SW 1271 (cell line): ENCODE measurements around the gene UBE4B.
"Not testable (repeated sequence)": the region's sequence is repeated elsewhere in the genome, so short reads cannot be mapped to it uniquely, and the experiment has no call there.

Source experiments
- DNase-seq, 2 experiments: peaks; one replicate each; lab custom pipeline; 2025; lab: John Stamatoyannopoulos, UW

The UBE4B gene

DNA sequence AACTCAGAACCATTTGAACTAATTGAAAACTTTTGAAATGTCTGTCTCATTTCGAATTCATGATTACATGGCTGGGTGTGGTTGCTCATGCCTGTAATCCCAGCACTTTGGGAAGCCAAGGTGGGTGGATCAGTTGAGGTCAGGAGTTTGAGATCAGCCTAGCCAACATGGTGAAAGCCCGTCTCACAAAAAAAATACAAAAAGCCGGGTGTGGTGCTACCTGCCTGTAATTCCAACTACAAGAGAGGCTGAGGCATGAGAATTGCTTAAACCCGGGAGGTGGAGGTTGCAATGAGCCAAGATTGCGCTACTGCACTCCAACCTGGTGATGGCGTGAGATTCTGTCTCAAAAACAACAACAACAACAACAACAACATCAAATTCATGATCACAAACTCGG is 40.6 kb downstream of the UBE4B start:
- DNase-seq = not testable (repeated sequence)

- peak in 1 of 2 experiments; percentile 60 for DNase-seq
These were observed 41.5 kb downstream of the UBE4B start for GRCh38 chr1:10074059-10074851.

DNA sequence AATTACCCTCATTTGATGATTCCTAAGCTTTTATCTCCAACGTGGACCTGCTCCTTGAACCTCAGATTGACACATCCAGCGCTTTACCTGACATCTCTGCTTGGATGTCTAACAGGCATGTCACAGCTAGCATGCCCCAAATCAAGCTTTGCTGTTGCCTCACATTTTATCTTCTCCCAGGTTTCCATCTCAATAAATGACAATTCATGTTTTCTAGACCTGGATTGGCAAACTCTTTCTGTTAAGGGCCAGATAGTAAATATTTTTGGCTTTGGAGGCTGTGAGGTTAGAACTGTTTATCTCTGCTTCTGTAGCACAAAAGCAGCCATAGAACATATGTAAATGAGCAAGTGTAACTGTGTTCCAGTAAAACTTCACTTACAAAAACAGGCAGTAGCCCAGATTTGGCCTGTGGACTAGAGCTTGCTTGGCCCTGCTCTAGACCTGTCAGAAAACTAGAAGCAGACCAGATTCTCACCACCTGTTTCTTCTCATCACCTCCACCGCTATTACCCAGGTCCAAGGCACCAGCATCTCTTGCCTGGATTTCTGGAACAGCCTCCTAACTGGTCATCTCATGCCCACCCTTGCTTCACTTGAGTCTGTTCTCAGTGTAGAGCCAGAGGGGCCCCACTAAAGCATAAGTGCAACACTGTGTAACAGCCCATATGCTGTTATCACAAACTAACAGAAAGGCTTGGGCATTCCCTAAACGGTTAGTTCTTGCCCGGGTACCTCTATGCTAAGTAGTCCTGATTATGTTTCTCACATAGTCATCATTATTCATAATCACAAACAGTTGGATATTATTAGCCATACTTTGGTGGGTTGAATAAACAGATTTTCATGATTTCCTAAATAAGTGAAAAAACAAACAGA is 42.3 kb downstream of the UBE4B start:
- no peak for DNase-seq

- DNase-seq = no peak
These were observed 43.0 kb downstream of the UBE4B start for GRCh38 chr1:10075732-10076131.

GRCh38 chr1:10078494-10078893 is 45.7 kb downstream of the UBE4B start:
- DNase-seq = no peak

- DNase-seq = no peak
These were observed 47.8 kb downstream of the UBE4B start for GRCh38 chr1:10080523-10080922.

- no peak for DNase-seq
These were observed 50.2 kb downstream of the UBE4B start for GRCh38 chr1:10082785-10083479.

GRCh38 chr1:10084045-10084444 is 51.3 kb downstream of the UBE4B start:
- no peak for DNase-seq

GRCh38 chr1:10085076-10085475 is 52.3 kb downstream of the UBE4B start:
- no peak for DNase-seq

- no peak for DNase-seq
These were observed 54.5 kb downstream of the UBE4B start for GRCh38 chr1:10087210-10087609.

DNA sequence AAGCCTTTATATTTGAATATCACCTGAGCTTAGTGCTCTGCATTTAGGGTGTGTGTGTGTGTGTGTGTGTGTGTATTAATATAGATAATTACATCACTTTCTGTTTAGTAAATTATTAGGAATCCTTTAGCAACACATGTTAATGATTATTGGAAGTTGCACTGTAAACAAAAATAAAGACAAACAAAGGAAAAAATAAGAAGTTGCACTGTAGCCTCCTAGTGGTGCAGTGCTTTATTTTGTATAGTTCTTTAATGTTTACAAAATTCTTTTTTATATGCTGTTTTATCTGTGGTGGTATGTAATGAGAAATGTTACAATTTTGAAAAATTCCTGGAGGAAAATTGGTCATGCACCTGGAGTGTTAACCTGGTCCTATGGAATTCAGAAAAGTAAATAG is 69.2 kb downstream of the UBE4B start:
- no peak for DNase-seq

- no peak for DNase-seq
These were observed 70.4 kb downstream of the UBE4B start for GRCh38 chr1:10103193-10103592.

- no peak for DNase-seq
These were observed 72.1 kb downstream of the UBE4B start for GRCh38 chr1:10104834-10105233.

DNA sequence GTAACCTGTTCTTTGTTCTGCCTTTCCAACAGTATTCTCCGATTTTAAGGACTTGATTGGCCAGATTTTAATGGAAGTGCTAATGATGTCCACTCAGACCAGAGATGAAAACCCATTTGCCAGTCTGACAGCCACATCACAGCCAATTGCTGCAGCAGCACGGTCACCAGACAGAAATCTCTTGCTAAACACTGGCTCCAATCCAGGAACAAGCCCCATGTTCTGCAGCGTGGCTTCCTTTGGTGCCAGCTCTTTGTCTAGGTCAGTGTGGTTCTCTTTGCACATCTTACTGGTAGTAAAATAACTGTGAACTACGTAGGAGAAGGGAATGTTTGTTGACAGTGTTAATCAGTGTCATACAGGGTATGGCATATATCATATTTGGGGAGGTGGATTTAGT is 72.7 kb downstream of the UBE4B start:
- no peak for DNase-seq

GRCh38 chr1:10106241-10106640 is 73.5 kb downstream of the UBE4B start:
- DNase-seq = no peak

DNA sequence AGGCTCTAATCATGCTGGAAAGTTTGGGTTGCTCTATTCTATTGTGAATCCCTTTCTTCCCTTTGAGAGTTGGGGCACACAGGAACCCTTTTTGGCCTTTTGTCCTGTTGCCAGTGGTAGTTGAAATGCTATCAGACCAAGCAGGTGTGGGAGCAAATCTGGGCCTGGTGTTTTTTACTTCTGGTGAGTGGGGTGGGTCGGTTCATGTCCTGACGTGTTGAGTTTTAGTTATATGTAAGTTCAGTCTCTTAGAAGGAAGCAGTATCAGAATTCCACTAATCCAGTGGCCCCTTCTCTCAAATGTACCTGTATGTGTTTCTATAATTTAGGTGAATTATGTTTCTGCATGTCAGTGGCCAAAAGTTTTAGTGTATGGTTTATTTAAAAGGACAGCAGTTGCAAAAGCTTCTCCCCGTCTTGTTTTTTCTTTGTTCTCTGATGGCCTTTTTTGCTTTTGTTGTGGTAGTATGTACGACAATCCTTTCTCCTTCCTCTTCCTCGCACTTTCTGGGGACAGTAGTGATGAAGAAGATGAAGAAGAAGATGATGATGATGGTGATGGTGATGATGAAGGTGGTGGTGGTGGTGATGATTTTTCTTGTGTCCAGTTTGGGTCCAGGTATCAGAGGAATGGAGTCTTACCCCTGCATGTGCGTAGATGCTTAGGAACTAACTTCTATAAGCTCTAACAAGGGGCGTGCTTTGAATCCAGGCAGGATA is 74.2 kb downstream of the UBE4B start:
- DNase-seq = no peak

GRCh38 chr1:10107476-10107847 is 74.7 kb downstream of the UBE4B start:
- not testable (repeated sequence) for DNase-seq

DNA sequence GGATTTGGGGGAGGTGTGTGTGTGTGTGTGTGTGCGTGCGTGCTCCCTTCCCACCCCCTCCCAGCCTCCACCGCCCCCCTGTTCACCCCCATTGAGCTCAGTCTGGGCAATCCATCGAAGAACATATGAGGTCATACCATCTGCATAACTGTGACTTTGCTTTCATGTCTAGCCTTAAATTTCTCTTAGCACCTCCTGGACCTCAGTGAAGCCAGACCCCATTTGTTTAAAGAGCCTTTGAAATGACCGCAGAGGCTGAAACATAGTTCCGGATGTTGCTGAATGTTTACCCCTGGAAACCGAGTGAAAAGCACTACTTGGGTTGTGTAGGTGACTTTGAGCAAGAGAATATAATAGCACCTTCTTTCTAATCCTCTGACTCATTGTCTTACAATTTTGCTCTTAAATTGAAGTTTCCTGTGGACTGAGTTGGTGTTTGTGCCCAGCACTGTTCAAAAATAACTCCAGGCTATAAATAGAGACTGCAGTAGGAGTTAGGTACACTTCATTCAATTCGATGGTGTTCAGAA is 75.4 kb downstream of the UBE4B start:
- peak in 1 of 2 experiments; percentile 75 for DNase-seq

DNA sequence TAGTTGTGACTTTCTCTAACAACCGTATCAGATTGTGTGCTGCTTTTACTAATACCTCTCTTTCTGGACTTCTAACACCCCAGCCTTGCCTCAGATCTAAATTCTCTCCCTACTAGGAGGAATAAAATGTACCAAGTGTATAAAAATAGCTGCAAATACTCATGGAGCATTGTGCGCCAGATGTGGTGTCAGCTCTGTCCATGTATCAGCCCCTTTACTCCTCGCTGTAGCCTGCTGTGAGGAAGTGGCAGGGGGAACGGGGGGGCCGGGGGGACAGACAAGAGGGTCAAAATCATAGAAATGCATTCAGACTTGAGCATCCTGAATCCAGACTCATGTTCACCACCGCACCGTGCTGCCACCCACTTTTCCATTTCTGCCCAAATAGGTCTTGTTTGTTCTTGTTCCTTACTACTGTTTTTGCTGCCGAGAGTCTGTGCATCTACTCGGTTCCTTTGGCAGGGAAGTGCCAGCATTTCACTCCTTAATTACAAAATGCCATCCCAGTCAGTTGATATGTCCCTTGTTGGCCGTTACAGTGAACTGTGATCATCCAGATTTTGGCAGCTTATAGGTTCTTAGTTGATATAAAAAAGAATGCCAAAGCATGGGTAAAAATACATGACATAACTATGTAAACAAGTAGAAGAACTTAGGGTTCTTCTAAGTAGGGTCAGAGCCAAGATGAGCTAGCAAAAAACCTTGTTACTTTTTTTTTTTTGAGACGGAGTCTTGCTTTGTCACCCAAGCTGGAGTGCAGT is 76.4 kb downstream of the UBE4B start:
- DNase-seq = no peak

DNA sequence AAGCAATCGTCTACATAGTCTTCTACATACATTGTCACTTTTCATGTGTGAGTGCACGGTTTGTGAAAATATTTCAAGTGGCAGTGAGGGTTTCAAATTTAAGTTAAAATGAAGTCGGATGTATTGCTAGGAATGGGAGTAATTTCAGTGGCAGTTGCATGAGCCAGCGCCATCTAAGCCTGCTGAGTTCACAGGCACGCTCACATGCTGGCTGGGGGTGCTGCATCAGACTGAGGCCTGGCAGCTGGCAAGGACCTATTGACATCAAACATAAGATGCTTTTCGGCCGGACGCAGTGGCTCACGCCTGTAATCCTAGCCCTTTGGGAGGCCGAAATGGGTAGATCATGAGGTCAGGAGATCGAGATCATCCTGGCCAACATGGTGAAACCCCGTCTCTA is 80.7 kb downstream of the UBE4B start:
- DNase-seq = no peak

- DNase-seq = no peak
These were observed 82.0 kb downstream of the UBE4B start for GRCh38 chr1:10114746-10115145.
